Measurements from ENCODE around the gene ZRANB1.

DNA sequence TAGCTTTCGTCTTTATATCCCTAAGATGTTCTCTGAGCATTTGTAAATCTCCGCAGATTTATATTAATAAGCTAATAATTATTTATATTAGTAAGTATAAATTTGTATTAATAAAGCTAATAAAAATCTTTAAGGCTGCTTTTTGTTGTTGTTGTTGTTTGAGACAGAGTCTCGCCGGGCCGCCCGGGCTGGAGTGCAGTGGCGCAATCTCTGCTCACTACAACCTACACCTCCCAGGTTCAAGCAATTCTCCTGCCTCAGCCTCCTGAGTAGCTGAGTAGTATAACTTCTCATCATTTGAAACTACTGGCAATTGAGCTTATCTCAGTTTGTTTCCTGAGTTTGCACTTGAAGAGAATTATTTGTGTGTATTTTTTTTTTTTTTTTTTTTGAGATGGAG is 5.1 kb upstream of the ZRANB1 start:
- TF ChIP-seq CTCF (IDR thresholded peaks at IDR 0.05) = no peak
- no peak for TF ChIP-seq POLR2AphosphoS5 (IDR thresholded peaks at IDR 0.05)
- TF ChIP-seq POLR2A (IDR thresholded peaks at IDR 0.05) = no peak
